DMS53 treated with DMSO at 0.1 percent for 48 hours (cell line): ENCODE measurements around the gene CGB3.

Experiments used
- DNase-seq: peaks from one replicate; lab custom pipeline; 2025; ENCODE audit not compliant: unreplicated experiment; lab: John Stamatoyannopoulos, UW

The CGB3 gene

DNA sequence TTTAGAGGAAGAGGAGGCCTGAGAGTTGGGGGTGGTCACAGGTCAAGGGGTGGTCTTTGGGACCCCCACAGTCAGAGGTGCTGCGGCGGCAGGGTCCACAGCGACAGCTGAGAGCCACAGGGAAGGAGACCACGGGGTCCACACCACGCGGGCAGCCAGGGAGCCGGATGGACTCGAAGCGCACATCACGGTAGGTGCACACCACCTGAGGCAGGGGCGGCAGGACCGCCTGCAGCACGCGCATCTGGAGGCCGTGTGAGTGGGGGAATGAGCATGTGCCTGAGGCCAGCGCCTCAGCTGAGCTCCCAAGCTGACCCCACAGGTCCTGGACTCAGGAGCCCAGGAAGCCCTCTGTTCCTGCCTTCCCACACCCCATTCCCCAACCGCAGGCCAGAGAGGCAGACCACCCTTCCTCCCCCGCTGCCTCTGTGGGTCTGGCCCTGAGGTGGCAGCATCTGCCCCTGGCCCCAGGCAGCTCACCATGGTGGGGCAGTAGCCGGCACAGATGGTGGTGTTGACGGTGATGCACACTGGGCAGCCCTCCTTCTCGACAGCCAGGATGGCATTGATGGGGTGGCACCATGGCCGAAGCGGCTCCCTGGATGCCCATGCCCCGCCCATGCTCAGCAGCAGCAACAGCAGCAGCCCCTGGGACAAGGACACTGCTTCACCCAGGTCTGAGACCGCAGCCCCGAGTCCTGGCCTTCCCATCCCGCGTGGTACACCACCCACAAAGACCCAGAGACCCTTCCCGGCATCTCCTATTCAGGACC lies 7.9 kb downstream of the CGB3 start:
- no peak for DNase-seq

DNA sequence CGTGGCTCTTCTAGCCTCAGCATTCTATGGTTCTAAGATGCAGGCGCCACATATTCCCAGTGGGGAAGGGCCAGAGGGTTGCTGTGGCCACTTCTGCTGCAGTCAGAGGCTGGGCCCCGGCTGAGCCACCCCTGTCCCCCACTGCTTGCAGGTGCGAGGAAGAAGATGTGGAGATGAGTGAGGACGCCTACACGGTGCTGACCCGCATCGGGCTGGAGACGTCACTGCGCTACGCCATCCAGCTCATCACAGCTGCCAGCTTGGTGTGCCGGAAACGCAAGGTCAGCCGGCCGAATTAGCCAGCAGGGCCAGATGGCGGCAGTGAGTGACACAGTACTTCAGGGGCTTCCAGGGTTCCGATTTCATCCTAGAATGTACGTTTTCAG lies 9.3 kb downstream of the CGB3 start:
- no peak for DNase-seq

DNA sequence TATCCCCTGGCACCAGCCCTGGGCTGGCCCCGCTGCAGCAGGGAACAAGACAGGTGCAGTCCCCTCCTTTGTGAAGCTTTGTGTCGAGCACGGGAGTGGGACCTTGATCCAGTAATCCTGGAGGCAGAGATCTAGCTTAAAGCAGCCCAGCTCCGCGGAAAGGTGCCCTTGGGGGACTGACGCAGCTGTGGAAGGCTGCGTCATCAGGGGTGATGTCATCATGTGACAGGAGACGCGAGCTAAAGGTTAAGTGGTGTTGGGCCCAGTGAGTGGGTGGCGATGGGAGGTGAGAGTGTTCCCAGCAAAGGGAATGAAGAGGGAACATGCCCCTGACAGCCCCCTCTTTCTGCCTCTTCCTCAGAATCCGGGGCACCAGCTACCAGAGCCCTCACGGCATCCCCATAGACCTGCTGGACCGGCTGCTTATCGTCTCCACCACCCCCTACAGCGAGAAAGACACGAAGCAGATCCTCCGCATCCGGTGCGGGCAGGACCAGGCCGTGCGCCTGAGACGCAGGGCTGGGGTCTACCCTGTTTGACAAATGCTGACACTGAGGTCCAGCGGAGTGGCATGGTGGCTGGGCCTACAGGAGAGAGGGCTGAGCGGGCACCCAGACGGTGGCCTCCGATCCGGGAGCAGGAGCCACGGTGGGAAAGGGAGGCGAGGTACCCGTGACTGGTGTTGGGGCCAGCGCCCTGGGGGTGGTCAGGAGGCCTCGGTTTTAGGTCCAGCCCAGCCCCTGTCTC lies 9.8 kb downstream of the CGB3 start:
- DNase-seq: no peak

DNA sequence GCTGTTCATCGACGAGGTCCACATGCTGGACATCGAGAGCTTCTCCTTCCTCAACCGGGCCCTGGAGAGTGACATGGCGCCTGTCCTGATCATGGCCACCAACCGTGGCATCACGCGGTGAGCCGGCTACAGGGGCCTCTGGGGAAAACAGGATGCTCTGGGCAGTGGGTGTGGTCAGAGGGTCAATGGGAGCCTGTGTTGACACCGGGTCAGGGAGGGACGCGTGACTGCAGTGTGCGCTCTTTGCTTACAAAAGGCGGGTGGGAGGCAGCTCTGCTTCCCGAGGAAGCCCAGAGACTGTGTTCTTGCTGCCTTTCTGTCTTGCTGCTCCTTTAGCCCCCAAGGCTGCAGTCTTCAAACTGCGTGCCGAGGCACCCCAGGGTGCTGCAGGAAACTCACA lies 12.9 kb downstream of the CGB3 start:
- no peak for DNase-seq

DNA sequence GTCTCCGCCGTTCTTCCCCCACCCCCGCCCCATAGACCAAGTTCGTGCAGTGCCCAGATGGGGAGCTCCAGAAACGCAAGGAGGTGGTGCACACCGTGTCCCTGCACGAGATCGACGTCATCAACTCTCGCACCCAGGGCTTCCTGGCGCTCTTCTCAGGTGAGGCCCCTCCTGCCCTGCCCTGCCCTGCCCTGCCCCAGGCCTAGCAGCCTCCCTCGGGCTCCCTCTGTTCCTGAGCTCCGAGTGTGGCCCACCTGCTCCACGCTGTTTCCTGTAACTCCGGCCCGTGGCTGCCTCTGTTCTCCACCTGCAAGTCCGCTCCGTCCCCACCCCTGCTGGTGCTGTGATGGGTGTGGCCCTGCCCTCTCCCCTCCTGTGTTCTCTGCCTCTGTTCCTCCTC lies 13.7 kb downstream of the CGB3 start:
- DNase-seq: no peak

DNA sequence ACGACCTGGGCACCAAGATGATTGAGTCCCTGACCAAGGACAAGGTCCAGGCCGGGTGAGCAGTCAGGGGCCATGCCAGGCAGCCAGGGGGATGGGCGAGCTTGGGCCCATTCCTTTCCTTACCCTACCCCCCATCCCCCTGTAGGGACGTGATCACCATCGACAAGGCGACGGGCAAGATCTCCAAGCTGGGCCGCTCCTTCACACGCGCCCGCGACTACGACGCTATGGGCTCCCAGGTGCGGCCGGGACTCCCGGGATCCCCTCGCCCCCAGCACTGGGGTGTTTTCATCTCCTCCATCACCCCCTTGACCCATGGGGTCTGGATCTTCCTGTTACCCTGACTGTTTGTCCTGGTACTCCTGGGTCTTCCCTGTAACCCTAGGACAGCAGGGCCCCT lies 14.3 kb downstream of the CGB3 start:
- no peak for DNase-seq

DNA sequence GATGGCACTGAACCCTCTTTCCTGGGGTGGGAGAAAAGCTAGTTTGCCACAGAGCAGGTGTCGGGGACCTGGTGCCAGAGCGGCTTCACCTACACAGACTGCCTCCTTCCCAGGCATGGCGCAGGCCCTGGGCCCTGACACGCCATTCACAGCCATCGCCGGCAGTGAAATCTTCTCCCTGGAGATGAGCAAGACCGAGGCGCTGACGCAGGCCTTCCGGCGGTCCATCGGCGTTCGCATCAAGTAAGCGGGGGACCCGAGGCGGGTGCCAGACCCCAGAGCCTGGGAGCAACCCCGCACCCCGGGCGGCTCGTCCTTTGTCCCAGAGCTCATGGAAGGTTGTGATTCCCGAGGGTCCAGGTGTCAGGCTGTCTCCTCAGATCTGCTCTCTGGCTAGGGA lies 17.2 kb downstream of the CGB3 start:
- no peak for DNase-seq

DNA sequence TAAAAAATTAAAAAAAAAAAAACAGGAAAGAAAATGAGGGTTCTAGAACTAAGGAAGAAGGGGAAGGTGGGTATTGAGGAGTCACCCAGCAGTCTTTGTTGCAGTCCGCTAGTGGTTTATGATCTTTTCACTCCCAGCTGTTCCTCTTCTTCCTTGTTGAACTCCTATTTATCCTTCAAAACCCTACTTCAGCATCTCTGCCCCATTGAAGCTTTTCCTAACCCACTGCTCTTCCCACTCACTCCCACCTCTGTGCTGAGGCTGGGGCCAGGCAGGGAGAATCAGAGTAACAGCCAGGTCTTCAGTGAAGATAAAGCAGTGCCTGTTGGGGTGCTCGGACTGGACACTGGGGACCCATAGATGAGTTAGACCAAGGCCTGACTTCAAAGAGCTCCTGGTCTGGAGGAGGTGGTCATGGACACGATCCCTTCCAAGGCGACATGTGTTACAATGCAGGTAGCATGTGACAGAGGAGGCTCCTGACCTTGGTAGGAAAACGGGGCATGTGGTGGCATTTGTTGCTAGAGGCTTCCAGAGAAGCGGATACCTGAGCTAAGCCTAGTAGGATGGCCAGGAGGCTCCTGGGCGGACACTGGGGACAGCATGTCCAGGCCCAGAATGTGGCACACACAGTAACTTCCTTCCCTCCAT lies 19.0 kb downstream of the CGB3 start:
- no peak for DNase-seq

DNA sequence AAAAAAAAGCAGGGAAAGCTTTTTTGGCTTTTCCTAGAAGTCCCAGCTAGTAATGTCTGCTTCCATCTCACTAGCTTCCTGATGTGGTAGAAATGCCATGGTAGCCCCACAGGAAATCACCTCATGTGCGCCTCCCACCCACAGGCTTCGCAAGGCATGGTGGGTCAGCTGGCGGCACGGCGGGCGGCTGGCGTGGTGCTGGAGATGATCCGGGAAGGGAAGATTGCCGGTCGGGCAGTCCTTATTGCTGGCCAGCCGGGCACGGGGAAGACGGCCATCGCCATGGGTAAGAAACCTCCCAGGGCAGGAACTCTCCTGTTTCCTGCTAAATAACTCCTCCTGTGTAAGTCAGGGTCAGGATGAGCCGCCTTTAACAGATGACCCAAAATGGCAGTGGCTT lies 20.0 kb downstream of the CGB3 start:
- no peak for DNase-seq

DNA sequence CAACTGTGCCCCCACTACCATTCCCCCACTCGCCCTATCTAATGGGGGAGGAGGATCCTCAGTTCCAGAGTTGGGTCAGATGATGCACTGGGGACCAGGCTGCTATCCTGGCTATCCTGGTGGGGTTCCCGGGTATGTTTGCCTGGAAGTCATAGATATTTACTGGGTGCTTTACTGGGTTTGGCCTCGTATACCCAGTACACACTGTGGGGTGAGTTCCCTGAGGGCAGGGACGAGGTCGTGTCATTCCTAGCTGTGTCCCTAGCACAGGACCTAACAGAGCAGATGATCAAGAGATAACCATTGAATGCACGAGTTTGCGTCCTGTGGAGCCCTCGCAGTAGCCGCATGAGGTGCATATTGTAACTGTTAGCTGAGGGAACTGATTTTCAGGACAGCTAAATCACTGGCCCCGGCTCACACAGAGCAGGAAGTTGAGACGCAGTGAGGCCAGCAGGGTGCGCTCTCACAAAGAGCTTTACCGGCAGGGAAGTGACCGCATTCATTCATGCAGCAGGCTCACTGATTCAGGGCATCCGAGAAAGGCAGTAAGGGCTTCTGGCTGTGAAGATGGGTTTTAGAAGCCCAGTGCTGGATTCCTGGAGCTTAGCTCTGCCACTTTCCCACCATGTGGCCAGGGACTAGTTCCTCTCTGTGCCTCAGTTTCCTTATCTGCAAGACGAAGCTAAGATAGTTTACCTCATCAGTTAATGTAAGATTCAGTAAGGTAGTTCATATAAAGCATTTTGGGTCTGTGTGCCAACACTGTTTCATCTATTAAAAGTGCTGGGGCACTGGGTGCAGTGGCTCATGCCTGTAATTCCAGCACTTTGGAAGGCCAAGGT lies 24.4 kb downstream of the CGB3 start:
- DNase-seq: no peak

DNA sequence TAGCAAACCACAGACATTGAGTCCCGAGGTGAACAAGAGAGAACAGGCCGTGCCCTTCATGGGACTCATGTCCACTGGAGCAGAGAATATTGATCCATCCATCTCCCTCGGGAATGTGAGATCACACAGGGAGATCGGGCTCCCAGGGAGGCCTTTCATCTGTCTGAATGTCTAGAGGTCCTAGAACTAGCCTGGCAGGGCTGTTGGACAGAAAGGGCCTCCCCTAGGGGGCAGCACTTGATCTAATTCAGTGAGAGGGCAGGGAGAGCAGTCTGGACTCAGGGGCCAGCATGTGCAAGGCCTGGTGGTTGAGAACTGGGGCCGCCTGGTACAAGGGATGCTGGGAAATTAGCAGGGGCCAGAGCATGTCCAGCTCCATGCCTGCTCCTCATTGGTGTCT lies 26.2 kb downstream of the CGB3 start:
- DNase-seq: no peak

DNA sequence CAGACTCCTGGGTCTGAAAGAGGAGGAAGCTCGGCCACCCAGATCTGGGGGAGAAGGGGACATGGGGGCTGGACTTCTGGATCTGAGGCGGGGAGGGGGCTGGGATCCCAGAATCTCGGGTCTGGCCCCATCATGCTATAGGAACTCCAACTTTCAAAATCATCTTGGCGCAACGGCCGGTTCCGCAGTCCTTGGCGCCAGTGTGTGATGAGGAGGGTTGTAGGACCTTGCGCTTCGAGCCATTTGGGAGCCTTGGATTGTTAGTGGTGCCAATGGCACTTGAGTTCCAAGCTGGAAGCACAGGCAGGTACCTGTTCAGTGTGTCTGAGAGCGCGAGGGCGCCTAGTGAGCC lies 30.1 kb downstream of the CGB3 start:
- DNase-seq: no peak

DNA sequence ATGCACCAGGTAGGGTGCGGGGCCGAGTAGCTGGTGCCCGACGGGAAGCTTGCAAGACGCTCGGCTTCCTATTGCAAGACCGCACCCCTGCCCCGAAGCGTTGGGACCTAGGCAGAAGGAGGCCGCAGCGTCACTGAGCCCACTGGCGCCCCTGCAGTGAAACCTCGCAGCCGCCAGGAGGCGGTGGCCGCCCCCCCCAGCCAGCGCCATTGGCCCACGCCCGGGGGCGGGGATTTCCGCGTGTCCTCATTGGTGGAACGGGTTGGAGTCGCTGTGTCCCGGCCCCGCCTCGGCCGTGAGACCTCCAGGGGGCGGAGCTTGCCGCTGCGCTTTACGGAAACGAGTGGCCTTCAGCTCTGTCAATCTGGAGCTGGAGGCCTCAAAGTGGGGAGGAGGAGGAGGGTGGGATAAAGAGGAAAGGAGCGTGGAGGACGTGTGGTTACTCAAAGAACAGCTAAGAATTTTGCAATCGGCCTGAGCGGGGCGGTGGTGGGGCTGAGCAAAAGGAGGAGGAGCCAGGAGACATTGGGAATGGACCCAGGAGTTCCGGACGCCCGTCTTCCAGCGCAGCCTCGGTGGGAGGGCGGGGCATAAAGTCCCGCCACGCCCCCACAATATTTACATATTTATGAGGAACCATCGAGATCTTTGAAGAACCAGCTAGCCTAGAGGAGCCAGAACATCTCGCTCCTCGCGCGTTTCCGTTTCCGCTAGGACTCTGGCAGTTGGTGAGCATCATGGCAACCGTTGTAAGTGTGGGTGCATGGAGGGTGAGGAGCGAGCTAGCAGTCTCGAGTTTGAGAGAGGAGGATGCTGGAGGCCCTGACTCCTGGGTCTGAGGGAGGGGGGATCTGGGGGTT lies 30.7 kb downstream of the CGB3 start, which contains the start of the genes GYS1 and RUVBL2:
GYS1 (minus strand) TSS at position 135 of the 860 bp plus-strand sequence. CDS start 197 bp downstream, outside the sequence.
RUVBL2 (plus strand) TSS at position 713 of the 860 bp plus-strand sequence; CDS start at position 738, 25 bp downstream.
- peak; percentile 96 for DNase-seq

DNA sequence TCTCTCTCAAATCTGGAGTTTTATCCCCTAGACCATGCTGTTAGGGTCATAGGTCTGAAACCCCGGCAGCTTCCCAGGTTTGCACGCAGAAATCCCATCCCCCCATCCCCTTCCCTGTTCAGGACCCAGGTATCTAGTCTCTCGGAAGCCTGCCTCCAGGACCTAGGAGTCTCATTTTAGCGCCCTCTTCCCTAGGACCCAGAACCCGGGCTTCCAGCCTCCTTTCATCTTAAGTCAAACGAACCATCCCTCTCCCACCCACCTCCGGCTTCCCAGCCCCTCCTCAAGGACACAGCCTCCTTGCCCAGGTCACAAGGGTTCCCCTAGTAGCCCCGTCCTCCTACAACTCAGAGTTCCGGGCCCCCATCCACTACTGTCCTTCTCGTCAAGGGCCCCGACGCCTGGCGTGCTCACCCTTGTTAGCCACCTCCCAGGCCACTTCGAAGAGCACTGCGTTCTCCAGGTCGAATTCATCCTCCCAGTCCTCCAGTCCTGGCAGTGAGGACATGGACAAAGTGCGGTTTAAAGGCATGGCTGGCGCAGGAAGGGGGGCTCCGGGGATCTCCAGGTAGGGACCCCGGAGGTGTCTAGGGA lies 31.5 kb downstream of the CGB3 start:
- DNase-seq: no peak

DNA sequence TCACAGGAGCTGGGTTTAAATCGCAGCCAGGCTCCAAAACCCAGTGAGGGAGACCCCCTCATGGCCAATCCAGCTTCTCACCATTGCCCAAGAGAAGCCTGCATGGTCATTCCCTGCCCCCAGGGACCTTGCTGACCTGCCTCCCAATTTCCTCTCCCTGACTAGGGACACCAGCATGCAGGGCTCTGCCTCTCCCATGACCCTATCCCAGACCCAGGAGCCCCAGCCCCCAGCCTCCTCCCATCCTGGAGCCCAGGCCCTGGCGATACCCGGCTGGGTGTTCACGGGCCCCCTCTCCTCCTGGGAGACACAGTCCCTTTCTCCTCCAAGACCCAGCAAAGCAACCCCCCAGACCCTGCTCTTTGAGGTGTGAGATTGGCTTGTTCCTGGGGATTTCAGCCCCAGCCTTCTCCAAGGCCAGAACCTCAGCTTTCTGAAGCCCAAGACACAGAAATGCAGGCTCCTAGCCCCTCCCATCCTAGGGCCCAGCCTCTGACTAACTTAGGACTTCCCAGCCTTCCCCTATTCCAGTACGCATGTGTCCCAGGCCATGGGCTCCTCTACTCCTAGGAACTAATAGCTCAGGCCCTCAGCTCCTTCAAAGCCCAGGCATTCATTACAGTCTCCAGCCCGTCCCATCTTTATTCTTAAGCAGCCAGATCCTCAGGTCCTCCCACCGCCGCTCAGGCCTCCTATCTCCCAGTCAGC lies 32.1 kb downstream of the CGB3 start:
- no peak for DNase-seq

DNA sequence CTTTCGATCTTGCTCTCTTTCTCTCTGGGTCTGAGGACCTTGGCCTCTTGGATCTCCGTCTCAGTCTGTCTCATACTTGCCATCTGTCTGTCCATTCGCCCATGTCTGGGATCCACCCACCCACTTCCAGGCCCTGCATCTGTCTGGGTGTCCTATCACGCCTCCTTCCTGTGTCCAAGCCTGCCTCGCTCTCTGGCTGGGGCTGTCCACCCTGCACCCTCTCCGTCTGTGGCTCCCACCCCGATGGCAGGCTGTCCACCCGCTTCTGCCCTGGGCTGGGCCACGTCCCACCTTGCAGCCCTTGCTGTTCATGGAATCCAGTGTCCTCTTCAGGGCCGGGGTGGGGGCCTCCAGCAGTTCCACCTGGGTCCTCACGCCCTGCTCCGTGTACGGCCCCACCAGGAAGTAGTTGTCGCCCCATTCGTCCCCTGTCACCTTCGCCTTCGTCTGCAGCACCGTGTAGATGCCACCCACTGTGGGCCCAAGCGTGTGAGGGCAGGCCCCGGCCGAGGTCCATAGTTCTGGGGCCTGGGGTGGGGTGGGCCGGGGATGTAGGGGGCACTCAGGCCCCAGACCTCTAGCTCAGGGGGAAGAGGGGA lies 33.0 kb downstream of the CGB3 start:
- DNase-seq: no peak

DNA sequence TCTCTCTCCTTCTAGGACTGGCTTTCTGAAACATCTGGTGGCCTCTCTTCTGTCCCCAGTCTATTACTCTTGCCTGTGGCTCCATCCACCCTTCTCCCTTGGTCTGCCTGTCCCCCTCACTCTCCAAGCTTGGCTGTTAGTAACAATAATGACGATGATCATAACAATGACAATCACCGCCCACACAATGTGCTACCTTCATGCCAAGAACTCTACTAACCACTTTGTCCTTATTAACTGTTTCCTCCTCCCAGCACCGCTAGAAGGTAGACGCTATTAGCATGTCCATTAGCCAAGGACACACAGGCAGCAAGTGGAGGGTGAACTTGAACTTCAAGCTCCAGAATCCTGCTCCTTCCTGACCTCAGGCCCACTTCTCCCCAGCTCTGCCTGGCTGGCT lies 33.7 kb downstream of the CGB3 start:
- DNase-seq: no peak

DNA sequence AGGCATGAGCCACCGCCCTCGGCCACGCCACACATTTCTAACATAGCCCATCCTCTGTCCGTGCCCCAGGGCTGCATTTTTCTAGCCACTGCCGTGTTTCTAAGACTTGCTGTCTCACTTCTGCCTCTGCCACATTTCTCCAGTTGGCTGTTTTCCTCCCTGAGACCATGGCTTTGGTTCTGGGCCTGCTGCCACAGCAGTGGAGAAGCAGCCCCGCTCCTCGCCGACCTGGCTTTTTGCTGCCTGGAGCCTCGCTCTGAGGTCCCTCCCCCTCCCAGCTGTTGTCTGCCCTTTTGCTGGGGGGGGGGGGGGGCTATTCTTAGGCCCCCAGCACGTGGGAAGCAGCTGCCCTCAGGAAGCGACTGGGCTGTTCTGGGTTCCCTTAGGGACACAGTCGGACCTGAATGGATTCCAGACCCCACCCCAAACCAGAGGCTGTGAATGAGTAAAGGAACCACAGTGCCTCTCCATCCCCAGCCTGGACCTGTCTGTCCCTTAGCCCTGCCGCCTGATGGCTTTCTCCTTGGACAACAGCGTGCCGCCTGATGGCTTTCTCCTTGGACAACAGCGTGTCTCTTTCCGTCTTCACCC lies 34.3 kb downstream of the CGB3 start:
- DNase-seq: no peak
